Measurements from ENCODE around the gene YPEL2. TPM values are rescaled to one million over a fixed set of nuclear protein-coding genes. Genes with fewer than 3 reads are reported as not detected.
"Not testable (repeated sequence)": the region's sequence is repeated elsewhere in the genome, so short reads cannot be mapped to it uniquely, and the experiment has no call there.

The YPEL2 gene
- 10 to 100 TPM; 64.2 to 79.9 TPM for total RNA-seq

GRCh38 chr17:59331129-59331928 lies at the start of gene YPEL2:
YPEL2 (plus strand) TSS chr17:59331655; CDS start chr17:59353410, 21,755 bp downstream.
- H3K9me3 ChIP-seq: no peaks in the 10 kb centered on the region
- peak within 1 kb of the TSS; percentile 96 for H3K4me3 ChIP-seq
- no peaks in the 10 kb centered on the region for H3K27me3 ChIP-seq (replicated peaks; ENCODE audit: insufficient read depth)
- no peak for TF ChIP-seq CTCF (IDR thresholded peaks at IDR 0.05)
- DNase-seq (ENCODE audit: low spot score) (peak; percentile 86), ATAC-seq (ENCODE audit: insufficient number of reproducible peaks, low FRiP score, low read depth) (peak; percentile 60)
- H3K36me3 ChIP-seq: no peaks in the 10 kb centered on the region
- peaks cover 52 to 74% of the 10 kb centered on the region in 2 donors for H3K4me1 ChIP-seq (ENCODE audit: control insufficient read depth in 1 of 2, low read depth in 2 of 2)
- H3K27ac ChIP-seq: peak within 1 kb of the TSS; percentile 91 to 95

GRCh38 chr17:59284317-59284716 lies 47.1 kb upstream of the YPEL2 start:
- no peaks in the 10 kb centered on the region for H3K36me3 ChIP-seq

GRCh38 chr17:59287452-59287851 lies 44.0 kb upstream of the YPEL2 start:
- Histone ChIP-seq H3K4me3 (no peak overlapping the region), H3K9me3 (no peaks in the 10 kb centered on the region), H3K27me3 (replicated peaks; ENCODE audit: insufficient read depth) (no peaks in the 10 kb centered on the region), H3K36me3 (no peaks in the 10 kb centered on the region), H3K27ac (no peak overlapping the region), H3K4me1 (ENCODE audit: control insufficient read depth in 1 of 2, low read depth in 2 of 2) (no peaks in the 10 kb centered on the region)
- DNase-seq (ENCODE audit: low spot score): no peak
- ATAC-seq (ENCODE audit: insufficient number of reproducible peaks, low FRiP score, low read depth): no peak
- TF ChIP-seq CTCF (IDR thresholded peaks at IDR 0.05): no peak

More at GRCh38 chr17:59284317-59284716, 47.1 kb upstream of the YPEL2 start:
- Histone ChIP-seq H3K27ac (no peak overlapping the region), H3K4me1 (ENCODE audit: control insufficient read depth in 1 of 2, low read depth in 2 of 2) (no peaks in the 10 kb centered on the region), H3K4me3 (no peak overlapping the region), H3K9me3 (no peaks in the 10 kb centered on the region), H3K27me3 (replicated peaks; ENCODE audit: insufficient read depth) (no peaks in the 10 kb centered on the region)
- TF ChIP-seq CTCF (IDR thresholded peaks at IDR 0.05): no peak
- no peak for ATAC-seq (ENCODE audit: insufficient number of reproducible peaks, low FRiP score, low read depth)
- no peak for DNase-seq (ENCODE audit: low spot score)

- no peaks in the 10 kb centered on the region for H3K36me3 ChIP-seq
- no peak for DNase-seq (ENCODE audit: low spot score)
- H3K27ac ChIP-seq: peak overlapping the region in 1 of 2 donors; percentile 33
- H3K4me1 ChIP-seq (ENCODE audit: control insufficient read depth in 1 of 2, low read depth in 2 of 2): no peaks in the 10 kb centered on the region
- H3K4me3 ChIP-seq: no peak overlapping the region
- no peaks in the 10 kb centered on the region for H3K9me3 ChIP-seq
- TF ChIP-seq CTCF (IDR thresholded peaks at IDR 0.05): no peak
- ATAC-seq (ENCODE audit: insufficient number of reproducible peaks, low FRiP score, low read depth): no peak
- H3K27me3 ChIP-seq (replicated peaks; ENCODE audit: insufficient read depth): no peaks in the 10 kb centered on the region
Measured at GRCh38 chr17:59287891-59288290, 43.6 kb upstream of the YPEL2 start.

- Histone ChIP-seq H3K4me3 (no peak overlapping the region), H3K9me3 (no peaks in the 10 kb centered on the region), H3K36me3 (no peaks in the 10 kb centered on the region), H3K27ac (no peak overlapping the region), H3K27me3 (replicated peaks; ENCODE audit: insufficient read depth) (no peaks in the 10 kb centered on the region), H3K4me1 (ENCODE audit: control insufficient read depth in 1 of 2, low read depth in 2 of 2) (no peaks in the 10 kb centered on the region)
- no peak for ATAC-seq (ENCODE audit: insufficient number of reproducible peaks, low FRiP score, low read depth)
- no peak for DNase-seq (ENCODE audit: low spot score)
- no peak for TF ChIP-seq CTCF (IDR thresholded peaks at IDR 0.05)
Measured at GRCh38 chr17:59289981-59290301, 41.5 kb upstream of the YPEL2 start.

- H3K27me3 ChIP-seq (replicated peaks; ENCODE audit: insufficient read depth); H3K27ac ChIP-seq; ATAC-seq (ENCODE audit: insufficient number of reproducible peaks, low FRiP score, low read depth); DNase-seq (ENCODE audit: low spot score); H3K36me3 ChIP-seq; H3K4me3 ChIP-seq; H3K9me3 ChIP-seq; H3K4me1 ChIP-seq (ENCODE audit: control insufficient read depth in 1 of 2, low read depth in 2 of 2): not testable (repeated sequence)
Measured at GRCh38 chr17:59290302-59290998, 41.0 kb upstream of the YPEL2 start.

Data from thoracic aorta (tissue), 2 donors.